ENCODE results near the gene CD47.

The CD47 gene

GRCh38 chr3:108014943-108015342 lies 75.9 kb downstream of the CD47 start:
- no peaks in the 10 kb centered on the region for H3K27me3 ChIP-seq (ENCODE audit: insufficient read depth, low read length, poor library complexity)
- H3K4me2 ChIP-seq (ENCODE audit: insufficient read depth, low read length) = no peak overlapping the region
- DNase-seq (no peak), ATAC-seq (ENCODE audit: insufficient read depth, low read depth) (no peak)
- H3K27ac ChIP-seq (ENCODE audit: low read length) = no peak overlapping the region
- no peaks in the 10 kb centered on the region for H3K9me3 ChIP-seq (ENCODE audit: insufficient read depth, low read length, severe bottlenecking)
- no peak overlapping the region for H3K9ac ChIP-seq (ENCODE audit: low read depth, low read length)
- no peaks in the 10 kb centered on the region for H3K4me1 ChIP-seq (ENCODE audit: insufficient read depth, low read length)
- no peak overlapping the region for H3K4me3 ChIP-seq (ENCODE audit: low read depth in 1 of 2, low read length in 2 of 2)
- no peaks in the 10 kb centered on the region for H3K36me3 ChIP-seq (ENCODE audit: insufficient read depth, low read length)
- no peak for TF ChIP-seq CTCF (IDR thresholded peaks at IDR 0.05; ENCODE audit: borderline replicate concordance, extremely low read depth, low read length, poor library complexity, severe bottlenecking)
- TF ChIP-seq EZH2 (IDR thresholded peaks at IDR 0.05; ENCODE audit: borderline replicate concordance, low read depth, low read length, severe bottlenecking) = no peak
- no peaks in the 10 kb centered on the region for H4K20me1 ChIP-seq (ENCODE audit: insufficient read depth, low read length)
- no peak overlapping the region for H2AFZ ChIP-seq (ENCODE audit: low read depth, low read length)
- no peaks in the 10 kb centered on the region for H3K79me2 ChIP-seq (ENCODE audit: insufficient read depth, low read length)

GRCh38 chr3:108013141-108014055 lies 77.4 kb downstream of the CD47 start:
- H3K9me3 ChIP-seq (ENCODE audit: insufficient read depth, low read length, severe bottlenecking) = no peaks in the 10 kb centered on the region
- no peak for DNase-seq
- H3K27ac ChIP-seq (ENCODE audit: low read length) = no peak overlapping the region

GRCh38 chr3:108012304-108012703 lies 78.5 kb downstream of the CD47 start:
- Histone ChIP-seq H3K4me1 (ENCODE audit: insufficient read depth, low read length) (no peaks in the 10 kb centered on the region), H3K9ac (ENCODE audit: low read depth, low read length) (no peak overlapping the region), H3K27ac (ENCODE audit: low read length) (no peak overlapping the region), H3K27me3 (ENCODE audit: insufficient read depth, low read length, poor library complexity) (no peaks in the 10 kb centered on the region), H2AFZ (ENCODE audit: low read depth, low read length) (no peak overlapping the region), H3K4me3 (ENCODE audit: low read depth in 1 of 2, low read length in 2 of 2) (no peak overlapping the region), H3K4me2 (ENCODE audit: insufficient read depth, low read length) (no peak overlapping the region), H4K20me1 (ENCODE audit: insufficient read depth, low read length) (no peaks in the 10 kb centered on the region), H3K79me2 (ENCODE audit: insufficient read depth, low read length) (no peaks in the 10 kb centered on the region), H3K36me3 (ENCODE audit: insufficient read depth, low read length) (no peaks in the 10 kb centered on the region), H3K9me3 (ENCODE audit: insufficient read depth, low read length, severe bottlenecking) (no peaks in the 10 kb centered on the region)
- TF ChIP-seq EZH2 (IDR thresholded peaks at IDR 0.05; ENCODE audit: borderline replicate concordance, low read depth, low read length, severe bottlenecking) = no peak
- TF ChIP-seq CTCF (IDR thresholded peaks at IDR 0.05; ENCODE audit: borderline replicate concordance, extremely low read depth, low read length, poor library complexity, severe bottlenecking) = no peak
- no peak for ATAC-seq (ENCODE audit: insufficient read depth, low read depth)
- no peak for DNase-seq

More at GRCh38 chr3:108013141-108014055, 77.4 kb downstream of the CD47 start:
- H3K27me3 ChIP-seq (ENCODE audit: insufficient read depth, low read length, poor library complexity) = no peaks in the 10 kb centered on the region
- H3K9ac ChIP-seq (ENCODE audit: low read depth, low read length) = no peak overlapping the region
- no peak for ATAC-seq (ENCODE audit: insufficient read depth, low read depth)
- no peaks in the 10 kb centered on the region for H3K4me1 ChIP-seq (ENCODE audit: insufficient read depth, low read length)
- no peaks in the 10 kb centered on the region for H3K36me3 ChIP-seq (ENCODE audit: insufficient read depth, low read length)
- H3K4me3 ChIP-seq (ENCODE audit: low read depth in 1 of 2, low read length in 2 of 2) = no peak overlapping the region
- no peaks in the 10 kb centered on the region for H3K79me2 ChIP-seq (ENCODE audit: insufficient read depth, low read length)
- TF ChIP-seq CTCF (IDR thresholded peaks at IDR 0.05; ENCODE audit: borderline replicate concordance, extremely low read depth, low read length, poor library complexity, severe bottlenecking) (no peak), EZH2 (IDR thresholded peaks at IDR 0.05; ENCODE audit: borderline replicate concordance, low read depth, low read length, severe bottlenecking) (no peak)
- H2AFZ ChIP-seq (ENCODE audit: low read depth, low read length) = no peak overlapping the region
- no peaks in the 10 kb centered on the region for H4K20me1 ChIP-seq (ENCODE audit: insufficient read depth, low read length)
- H3K4me2 ChIP-seq (ENCODE audit: insufficient read depth, low read length) = no peak overlapping the region

Data from DND-41 (cell line).